GDM1 (cell line): ENCODE results near the gene C2CD5.
"Not testable (repeated sequence)": the region's sequence is repeated elsewhere in the genome, so short reads cannot be mapped to it uniquely, and the experiment has no call there.

Experiments used
- DNase-seq: peaks from one replicate; lab custom pipeline; 2025; lab: John Stamatoyannopoulos, UW

Gene C2CD5

GRCh38 chr12:22536346-22536945 lies 7.9 kb downstream of the C2CD5 start:
- DNase-seq = no peak

- no peak for DNase-seq
Observed at GRCh38 chr12:22535478-22535877, 8.9 kb downstream of the C2CD5 start.

- DNase-seq = no peak
Observed at GRCh38 chr12:22535038-22535437, 9.3 kb downstream of the C2CD5 start.

- DNase-seq = no peak
Observed at GRCh38 chr12:22533155-22533554, 11.2 kb downstream of the C2CD5 start.

GRCh38 chr12:22532317-22532716 lies 12.0 kb downstream of the C2CD5 start:
- DNase-seq = no peak

GRCh38 chr12:22531205-22531604 lies 13.1 kb downstream of the C2CD5 start:
- DNase-seq = no peak

GRCh38 chr12:22529281-22530060 lies 14.9 kb downstream of the C2CD5 start:
- peak; percentile 0 for DNase-seq

GRCh38 chr12:22527999-22528398 lies 16.3 kb downstream of the C2CD5 start:
- DNase-seq = no peak

GRCh38 chr12:22526836-22527235 lies 17.5 kb downstream of the C2CD5 start:
- no peak for DNase-seq

GRCh38 chr12:22525426-22525825 lies 18.9 kb downstream of the C2CD5 start:
- DNase-seq = no peak

- DNase-seq = no peak
Observed at GRCh38 chr12:22518998-22519397, 25.3 kb downstream of the C2CD5 start.

GRCh38 chr12:22518060-22518719 lies 26.2 kb downstream of the C2CD5 start:
- DNase-seq = no peak

GRCh38 chr12:22514875-22515274 lies 29.5 kb downstream of the C2CD5 start:
- DNase-seq = no peak

- no peak for DNase-seq
Observed at GRCh38 chr12:22505826-22506225, 38.5 kb downstream of the C2CD5 start.

- DNase-seq = no peak
Observed at GRCh38 chr12:22500100-22500499, 44.2 kb downstream of the C2CD5 start.

- DNase-seq = no peak
Observed at GRCh38 chr12:22499445-22499844, 44.9 kb downstream of the C2CD5 start.

GRCh38 chr12:22494319-22494718 lies 50.0 kb downstream of the C2CD5 start:
- DNase-seq = no peak

- no peak for DNase-seq
Observed at GRCh38 chr12:22491034-22491433, 53.3 kb downstream of the C2CD5 start.

- DNase-seq = no peak
Observed at GRCh38 chr12:22488478-22488877, 55.9 kb downstream of the C2CD5 start.

GRCh38 chr12:22487683-22488082 lies 56.7 kb downstream of the C2CD5 start:
- DNase-seq = not testable (repeated sequence)

- DNase-seq = no peak
Observed at GRCh38 chr12:22481547-22482104, 62.7 kb downstream of the C2CD5 start.

- DNase-seq = not testable (repeated sequence)
Observed at GRCh38 chr12:22480814-22481213, 63.5 kb downstream of the C2CD5 start.

- DNase-seq = no peak
Observed at GRCh38 chr12:22480016-22480415, 64.3 kb downstream of the C2CD5 start.
